WTC11 (cell line): ENCODE data around the gene FLNA.

ENCODE experiments used
- ARID4B ChIP-seq: sonication (generic); formaldehyde crosslinking; IDR thresholded peaks from 2 replicates; pipeline ENCODE4 v1.8.0; 2023; ENCODE audit warnings: missing genetic modification reagents, mild to moderate bottlenecking, borderline replicate concordance
- ATF1 ChIP-seq: sonication (generic); formaldehyde crosslinking; IDR thresholded peaks from 2 replicates; pipeline ENCODE4 v1.8.1; 2023; ENCODE audit warnings: mild to moderate bottlenecking, moderate library complexity, missing genetic modification reagents
- CTCF ChIP-seq: fragments of 200-600 bp; IDR thresholded peaks from 2 replicates; pipeline ENCODE4 v1.8.0; 2022; ENCODE audit warnings: antibody characterized with exemption
- ELF4 ChIP-seq: sonication (generic); formaldehyde crosslinking; IDR thresholded peaks from 2 replicates; pipeline ENCODE4 v1.8.1; 2022; ENCODE audit warnings: low read depth, mild to moderate bottlenecking, moderate library complexity, missing genetic modification reagents
- FOXK1 ChIP-seq: sonication (generic); formaldehyde crosslinking; IDR thresholded peaks from 2 replicates; pipeline ENCODE4 v1.8.0; 2022; ENCODE audit warnings: mild to moderate bottlenecking, moderate library complexity, missing genetic modification reagents
- IRF1 ChIP-seq: sonication (generic); formaldehyde crosslinking; IDR thresholded peaks from 2 replicates; pipeline ENCODE4 v1.8.0; 2023; ENCODE audit warnings: missing genetic modification reagents
- RORB ChIP-seq: fragments of 250-450 bp; sonication (Bioruptor Pico); IDR thresholded peaks from 2 replicates; pipeline ENCODE4 v1.9.0; 2021; ENCODE audit warnings: mild to moderate bottlenecking
- ZBTB43 ChIP-seq: sonication (generic); formaldehyde crosslinking; IDR thresholded peaks from 2 replicates; pipeline ENCODE4 v1.8.1; 2023; ENCODE audit warnings: mild to moderate bottlenecking, missing genetic modification reagents
- ZNF121 ChIP-seq: sonication (generic); formaldehyde crosslinking; IDR thresholded peaks from 2 replicates; pipeline ENCODE4 v1.8.0; 2023; ENCODE audit warnings: missing genetic modification reagents
- ZNF423 ChIP-seq: fragments of 250-450 bp; sonication (Bioruptor Pico); IDR thresholded peaks from 2 replicates; pipeline ENCODE4 v2.1.2; 2022; ENCODE audit warnings: mild to moderate bottlenecking, moderate library complexity
- TF ChIP-seq, protein P1 (sequence below): sonication (generic); formaldehyde crosslinking; conservative IDR thresholded peaks from 2 replicates; pipeline ENCODE4 v1.8.1; 2022; ENCODE audit warnings: mild to moderate bottlenecking, missing genetic modification reagents
- TF ChIP-seq, protein P2 (sequence below): sonication (generic); formaldehyde crosslinking; IDR thresholded peaks from 2 replicates; pipeline ENCODE4 v1.8.1; 2022; ENCODE audit warnings: low read depth, missing genetic modification reagents, borderline replicate concordance

DNA sequence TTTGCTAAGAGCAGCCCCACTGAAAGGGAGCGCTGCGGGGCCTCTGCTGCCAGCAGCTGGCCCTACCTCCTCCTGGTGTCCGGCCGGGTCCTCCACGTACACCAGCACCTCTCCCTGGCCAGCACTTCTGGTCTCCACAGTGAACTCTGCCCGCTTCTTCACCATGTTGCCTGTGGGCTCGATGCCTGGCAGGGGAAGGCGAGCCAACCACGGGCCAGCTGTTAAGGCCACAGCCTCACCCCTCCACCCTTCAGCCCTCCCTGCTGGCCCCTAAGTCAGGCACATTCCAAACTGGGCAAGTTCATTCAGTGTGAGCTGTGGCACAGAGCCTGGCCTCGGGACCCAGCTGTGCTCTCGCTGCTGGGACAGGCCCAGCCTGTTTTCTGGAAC lies 7.8 kb downstream of the FLNA start:
- TF ChIP-seq, protein P1, sequence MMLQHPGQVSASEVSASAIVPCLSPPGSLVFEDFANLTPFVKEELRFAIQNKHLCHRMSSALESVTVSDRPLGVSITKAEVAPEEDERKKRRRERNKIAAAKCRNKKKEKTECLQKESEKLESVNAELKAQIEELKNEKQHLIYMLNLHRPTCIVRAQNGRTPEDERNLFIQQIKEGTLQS (CRISPR knock-in tag): no peak
- TF ChIP-seq ELF4 (no peak), FOXK1 (no peak), CTCF (no peak), ZBTB43 (CRISPR knock-in tag) (no peak), IRF1 (CRISPR knock-in tag) (no peak), ZNF423 (CRISPR knock-in tag) (no peak), ARID4B (CRISPR knock-in tag) (no peak), ZNF121 (CRISPR knock-in tag) (no peak), RORB (no peak), ATF1 (CRISPR knock-in tag) (no peak)
- TF ChIP-seq, protein P2, sequence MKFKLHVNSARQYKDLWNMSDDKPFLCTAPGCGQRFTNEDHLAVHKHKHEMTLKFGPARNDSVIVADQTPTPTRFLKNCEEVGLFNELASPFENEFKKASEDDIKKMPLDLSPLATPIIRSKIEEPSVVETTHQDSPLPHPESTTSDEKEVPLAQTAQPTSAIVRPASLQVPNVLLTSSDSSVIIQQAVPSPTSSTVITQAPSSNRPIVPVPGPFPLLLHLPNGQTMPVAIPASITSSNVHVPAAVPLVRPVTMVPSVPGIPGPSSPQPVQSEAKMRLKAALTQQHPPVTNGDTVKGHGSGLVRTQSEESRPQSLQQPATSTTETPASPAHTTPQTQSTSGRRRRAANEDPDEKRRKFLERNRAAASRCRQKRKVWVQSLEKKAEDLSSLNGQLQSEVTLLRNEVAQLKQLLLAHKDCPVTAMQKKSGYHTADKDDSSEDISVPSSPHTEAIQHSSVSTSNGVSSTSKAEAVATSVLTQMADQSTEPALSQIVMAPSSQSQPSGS (CRISPR knock-in tag): no peak
